BE2C (cell line): ENCODE data around the gene ELF5.

Experiments used
- DNase-seq: peaks from one replicate; pipeline ENCODE4 v3.0.0-alpha.2; 2020
- H3K27me3 ChIP-seq: fragments of 250-450 bp; sonication (Bioruptor Pico); 2 replicates; pipeline ENCODE4 v1.5.1; 2020; ENCODE audit warnings: mild to moderate bottlenecking
- H3K36me3 ChIP-seq: fragments of 250-450 bp; sonication (Bioruptor Pico); 2 replicates; pipeline ENCODE4 v1.5.1; 2020; ENCODE audit warnings: mild to moderate bottlenecking
- H3K4me1 ChIP-seq: fragments of 250-450 bp; sonication (Bioruptor Pico); 2 replicates; pipeline ENCODE4 v1.5.1; 2020
- H3K4me3 ChIP-seq: 2 replicates; pipeline ENCODE4 v1.5.1; 2011; ENCODE audit warnings: low read depth, low read length
- H3K9me3 ChIP-seq: fragments of 250-450 bp; sonication (Bioruptor Pico); 2 replicates; pipeline ENCODE4 v1.5.1; 2020
- CTCF ChIP-seq: IDR thresholded peaks from 2 replicates; pipeline ENCODE4 v1.5.1; 2012; ENCODE audit warnings: mild to moderate bottlenecking, low read depth, low read length

The ELF5 gene

GRCh38 chr11:34502949-34503348 is 10.6 kb downstream of the ELF5 start:
- DNase-seq: no peak
- Histone ChIP-seq H3K36me3 (no peaks in the 10 kb centered on the region), H3K4me3 (no peak overlapping the region), H3K27me3 (no peaks in the 10 kb centered on the region), H3K4me1 (no peaks in the 10 kb centered on the region), H3K9me3 (no peaks in the 10 kb centered on the region)
- TF ChIP-seq CTCF: no peak

- TF ChIP-seq CTCF: no peak
- H3K9me3 ChIP-seq: no peaks in the 10 kb centered on the region
These were observed 11.6 kb downstream of the ELF5 start for GRCh38 chr11:34501949-34502348.

GRCh38 chr11:34501500-34501899 is 12.1 kb downstream of the ELF5 start:
- TF ChIP-seq CTCF: no peak
- Histone ChIP-seq H3K4me1 (no peaks in the 10 kb centered on the region), H3K9me3 (no peaks in the 10 kb centered on the region), H3K27me3 (no peaks in the 10 kb centered on the region), H3K36me3 (no peaks in the 10 kb centered on the region), H3K4me3 (no peak overlapping the region)
- no peak for DNase-seq

More at GRCh38 chr11:34501949-34502348, 11.6 kb downstream of the ELF5 start:
- DNase-seq: no peak
- H3K4me1 ChIP-seq: no peaks in the 10 kb centered on the region
- H3K36me3 ChIP-seq: no peaks in the 10 kb centered on the region
- H3K27me3 ChIP-seq: no peaks in the 10 kb centered on the region
- no peak overlapping the region for H3K4me3 ChIP-seq

- Histone ChIP-seq H3K4me1 (no peaks in the 10 kb centered on the region), H3K9me3 (no peaks in the 10 kb centered on the region), H3K27me3 (no peaks in the 10 kb centered on the region), H3K36me3 (no peaks in the 10 kb centered on the region), H3K4me3 (no peak overlapping the region)
- no peak for TF ChIP-seq CTCF
- no peak for DNase-seq
These were observed 13.7 kb downstream of the ELF5 start for GRCh38 chr11:34499719-34500500.

- no peak for TF ChIP-seq CTCF
- Histone ChIP-seq H3K36me3 (no peaks in the 10 kb centered on the region), H3K4me1 (no peaks in the 10 kb centered on the region), H3K9me3 (no peaks in the 10 kb centered on the region), H3K27me3 (no peaks in the 10 kb centered on the region), H3K4me3 (no peak overlapping the region)
- no peak for DNase-seq
These were observed 17.7 kb downstream of the ELF5 start for GRCh38 chr11:34495724-34496377.

GRCh38 chr11:34495239-34495723 is 18.3 kb downstream of the ELF5 start:
- no peak for DNase-seq
- H3K4me1 ChIP-seq: no peaks in the 10 kb centered on the region
- no peaks in the 10 kb centered on the region for H3K9me3 ChIP-seq
- no peak overlapping the region for H3K4me3 ChIP-seq
- H3K27me3 ChIP-seq: no peaks in the 10 kb centered on the region
- no peak for TF ChIP-seq CTCF
- no peaks in the 10 kb centered on the region for H3K36me3 ChIP-seq
